ENCODE data around the gene RDH12.

DNA sequence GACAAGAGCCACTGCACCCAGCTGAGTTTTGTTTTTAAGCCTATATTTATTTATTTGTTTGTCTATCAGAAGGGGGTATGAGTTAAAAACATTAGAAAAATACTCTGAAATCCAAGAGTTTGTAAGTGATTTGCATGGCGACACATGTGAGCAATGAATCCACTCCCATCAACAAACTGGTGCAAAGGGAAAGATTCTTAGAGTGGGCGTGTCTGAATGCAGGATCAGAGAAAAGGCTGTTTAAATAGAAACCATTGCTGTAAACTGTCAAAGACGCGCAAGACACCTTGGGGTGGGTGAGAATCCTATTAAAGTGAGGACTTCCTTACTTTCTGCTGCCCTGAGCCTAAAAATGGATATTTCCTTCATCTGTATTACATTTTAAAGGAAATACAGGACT lies 62.8 kb downstream of the RDH12 start:
- TF ChIP-seq, protein P1, sequence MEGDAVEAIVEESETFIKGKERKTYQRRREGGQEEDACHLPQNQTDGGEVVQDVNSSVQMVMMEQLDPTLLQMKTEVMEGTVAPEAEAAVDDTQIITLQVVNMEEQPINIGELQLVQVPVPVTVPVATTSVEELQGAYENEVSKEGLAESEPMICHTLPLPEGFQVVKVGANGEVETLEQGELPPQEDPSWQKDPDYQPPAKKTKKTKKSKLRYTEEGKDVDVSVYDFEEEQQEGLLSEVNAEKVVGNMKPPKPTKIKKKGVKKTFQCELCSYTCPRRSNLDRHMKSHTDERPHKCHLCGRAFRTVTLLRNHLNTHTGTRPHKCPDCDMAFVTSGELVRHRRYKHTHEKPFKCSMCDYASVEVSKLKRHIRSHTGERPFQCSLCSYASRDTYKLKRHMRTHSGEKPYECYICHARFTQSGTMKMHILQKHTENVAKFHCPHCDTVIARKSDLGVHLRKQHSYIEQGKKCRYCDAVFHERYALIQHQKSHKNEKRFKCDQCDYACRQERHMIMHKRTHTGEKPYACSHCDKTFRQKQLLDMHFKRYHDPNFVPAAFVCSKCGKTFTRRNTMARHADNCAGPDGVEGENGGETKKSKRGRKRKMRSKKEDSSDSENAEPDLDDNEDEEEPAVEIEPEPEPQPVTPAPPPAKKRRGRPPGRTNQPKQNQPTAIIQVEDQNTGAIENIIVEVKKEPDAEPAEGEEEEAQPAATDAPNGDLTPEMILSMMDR (IDR thresholded peaks at IDR 0.05; ENCODE audit: low read depth, low read length, poor library complexity, severe bottlenecking) = no peak
- TF ChIP-seq EZH2phosphoT487 (IDR thresholded peaks at IDR 0.05; ENCODE audit: borderline replicate concordance, low read length) = no peak

Measured in DOHH2 (cell line).